ENCODE data around the gene NFATC2. TPM values are rescaled to one million over a fixed set of nuclear protein-coding genes. Genes with fewer than 3 reads are reported as not detected.
A peak's percentile ranks its signal among the peaks of the same experiment; 100 is the strongest.

The NFATC2 gene
- total and polyA plus RNA-seq, 2 of the 8 experiments (the other 6 are each of a cell fraction or from before 2014, with no cell fraction given): 0.27 to 0.91 TPM

GRCh38 chr20:51566594-51566993 lies 24.1 kb upstream of the NFATC2 start:
- H3K23ac ChIP-seq (ENCODE audit: insufficient read length): no peak overlapping the region
- H2AK5ac ChIP-seq (ENCODE audit: low read depth, low read length): no peak overlapping the region
- H3K27me3 ChIP-seq (replicated peaks in 1 of 4; ENCODE audit: control insufficient read depth in 3 of 4, extremely low read depth in 1 of 4, insufficient read depth in 3 of 4, low read length in 3 of 4): peaks cover 8 to 31% (median 27%) of the 10 kb centered on the region in 4 experiments
- no peak overlapping the region for H3K9ac ChIP-seq (replicated peaks in 1 of 4; ENCODE audit: extremely low read depth in 1 of 4, low read depth in 3 of 4, low read length in 3 of 4)
- no peak overlapping the region for H3K18ac ChIP-seq (ENCODE audit: extremely low read depth, low read length)
- no peaks in the 10 kb centered on the region for H3K79me2 ChIP-seq (ENCODE audit: control insufficient read depth in 1 of 2, insufficient read depth in 2 of 2, low read length in 2 of 2)
- ChIA-PET POLR2A (ENCODE audit: partially characterized antibody) (no interaction called here), CTCF (ENCODE audit: partially characterized antibody) (interaction anchor here (1.3 to 1.5 kb wide), 2 partner anchors 10 to 585 kb away, joined by 3 read pairs; no protein-coding TSS in a partner anchor)
- no peak overlapping the region for H2BK12ac ChIP-seq (ENCODE audit: low read depth, low read length)
- H4K20me1 ChIP-seq (replicated peaks in 1 of 2; ENCODE audit: control insufficient read depth in 1 of 2, insufficient read depth in 2 of 2, low read length in 2 of 2): no peaks in the 10 kb centered on the region
- no peak overlapping the region for H3K56ac ChIP-seq (replicated peaks; ENCODE audit: insufficient read length, low read depth, low read length)
- H3K27ac ChIP-seq (ENCODE audit: low read depth, low read length): no peak overlapping the region
- H2AFZ ChIP-seq (ENCODE audit: low read length): no peak overlapping the region
- no peak overlapping the region for H3K4me3 ChIP-seq (ENCODE audit: extremely low read depth in 1 of 4, insufficient read depth in 2 of 4, low read depth in 3 of 4, low read length in 4 of 4)
- H3K14ac ChIP-seq (ENCODE audit: insufficient read length): no peak overlapping the region
- H3K4me2 ChIP-seq (ENCODE audit: insufficient read depth in 1 of 2, low read depth in 2 of 2, low read length in 2 of 2): no peak overlapping the region
- no peak overlapping the region for H2BK15ac ChIP-seq (ENCODE audit: low read length)
- H2BK5ac ChIP-seq (ENCODE audit: low read depth, low read length): no peak overlapping the region
- DNase-seq (ENCODE audit: low read depth in 1 of 2, low spot score in 2 of 2) (no peak), FAIRE-seq (no peak)
- H3K4ac ChIP-seq (replicated peaks; ENCODE audit: insufficient read length, low read depth, low read length): no peak overlapping the region
- peaks cover 0 to 9% (median 4%) of the 10 kb centered on the region in 4 experiments; a peak in 5 of 7 replicates for H3K4me1 ChIP-seq (replicated peaks in 1 of 4; ENCODE audit: control insufficient read depth in 3 of 4, insufficient read depth in 4 of 4, low read length in 3 of 4)
- no peak overlapping the region for H2BK120ac ChIP-seq (replicated peaks; ENCODE audit: low read depth, low read length)
- H4K8ac ChIP-seq (ENCODE audit: extremely low read depth, insufficient read depth, low read length): no peak overlapping the region
- H4K5ac ChIP-seq (ENCODE audit: insufficient read length, low read depth, low read length): no peak overlapping the region
- peaks cover 14% of the 10 kb centered on the region for H3K23me2 ChIP-seq (ENCODE audit: low read depth, low read length)
- TF ChIP-seq EZH2 (IDR thresholded peaks at IDR 0.05; ENCODE audit: low read depth, low read length, severe bottlenecking) (no peak), KDM1A (IDR thresholded peaks at IDR 0.05; ENCODE audit: borderline replicate concordance, low read length) (peak; percentile 66)
- no peak overlapping the region for H2BK20ac ChIP-seq (ENCODE audit: low read length)
- H3K36me3 ChIP-seq (ENCODE audit: control insufficient read depth in 2 of 4, insufficient read depth in 4 of 4, low read length in 3 of 4): no peaks in the 10 kb centered on the region
- no peak overlapping the region for H4K91ac ChIP-seq (replicated peaks; ENCODE audit: insufficient read length, low read length)
- no peaks in the 10 kb centered on the region for H3K9me3 ChIP-seq (ENCODE audit: insufficient read depth in 2 of 2, low read depth in 1 of 2, low read length in 1 of 2)
- 87% methylated on average over 4 of the region's 4 CpGs; no CpG with 5 or more reads in 1 of the 2 experiments for WGBS, 2 experiments (ENCODE audit: extremely low coverage in 1 of 2, insufficient coverage in 1 of 2, insufficient read length in 1 of 2, insufficient replicate concordance in 2 of 2, low coverage in 1 of 2, low lambda C conversion rate in 2 of 2, missing lambda C conversion rate in 1 of 2)
- no peaks in the 10 kb centered on the region for H3K79me1 ChIP-seq (ENCODE audit: low read depth, low read length)
